WI38 (cell line): ENCODE results near the gene GBX1.

ENCODE experiments used
- H3K4me3 ChIP-seq: 2 replicates; pipeline ENCODE4 v1.5.1; 2011; ENCODE audit warnings: low read depth, mild to moderate bottlenecking, control low read depth, low read length
- CTCF ChIP-seq: IDR thresholded peaks from 2 replicates; pipeline ENCODE4 v1.5.1; 2012; ENCODE audit warnings: low read depth, mild to moderate bottlenecking, control low read depth, low read length

The GBX1 gene

DNA sequence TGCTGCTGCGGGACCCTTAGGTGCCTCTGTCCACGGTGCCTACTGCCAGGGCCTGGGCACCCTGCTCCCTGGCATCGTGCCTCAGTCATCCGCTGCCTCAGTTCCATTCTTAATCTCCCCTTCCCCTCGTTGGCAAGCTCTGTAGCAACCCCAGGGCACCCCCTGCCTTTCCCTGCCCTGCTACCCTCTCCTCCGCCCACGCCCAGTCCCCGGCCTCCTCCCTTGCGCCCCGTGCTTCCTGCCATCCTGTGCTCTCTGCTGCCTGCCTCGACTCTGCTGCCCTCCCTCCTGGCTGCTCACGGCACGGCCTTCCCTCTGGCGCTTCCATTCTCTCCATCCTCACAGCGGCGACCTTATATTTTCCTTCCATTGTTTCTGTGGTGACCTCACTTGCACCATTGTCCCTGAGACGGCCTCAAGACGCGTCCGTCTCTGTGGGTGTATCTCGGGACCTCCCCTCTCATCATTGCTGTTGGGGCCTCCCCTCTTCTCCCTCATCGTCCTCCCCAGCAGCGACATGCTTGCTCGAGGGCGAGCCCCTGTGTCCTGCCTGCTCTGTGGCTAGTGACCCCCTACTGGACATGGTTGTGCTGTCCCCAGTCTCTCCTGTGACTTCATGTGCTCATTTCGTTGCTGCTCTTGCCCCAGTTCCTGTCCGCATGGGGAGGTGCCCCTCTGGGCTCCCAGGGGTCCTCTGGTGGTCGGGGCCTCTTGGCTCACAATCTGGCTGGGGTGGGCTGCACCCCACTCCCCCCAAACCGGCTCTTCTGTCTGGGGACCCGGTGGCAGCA is 45.9 kb downstream of the GBX1 start:
- H3K4me3 ChIP-seq, result no peak overlapping the region
- TF ChIP-seq CTCF, result no peak

DNA sequence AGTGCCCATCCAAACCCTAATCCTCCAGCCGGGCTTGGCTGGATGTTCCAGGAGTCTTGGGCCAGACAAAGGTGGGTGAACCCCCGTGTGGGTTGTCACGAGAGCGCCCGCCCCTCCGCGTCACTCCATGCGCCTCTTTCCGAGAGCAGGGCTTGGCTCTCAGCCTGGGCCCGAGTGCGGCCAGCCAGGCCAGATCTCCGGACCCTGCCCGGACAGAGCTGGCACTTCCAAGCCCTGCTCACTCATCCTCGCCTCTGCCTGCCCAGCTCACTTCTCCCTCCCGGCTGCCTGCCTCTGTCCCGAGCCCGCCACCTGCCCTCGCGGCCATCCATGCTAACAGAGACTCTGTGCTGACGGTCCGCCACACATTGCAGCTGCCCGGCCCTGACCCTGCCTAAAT is 46.6 kb downstream of the GBX1 start:
- TF ChIP-seq CTCF, result no peak
- H3K4me3 ChIP-seq, result no peak overlapping the region

DNA sequence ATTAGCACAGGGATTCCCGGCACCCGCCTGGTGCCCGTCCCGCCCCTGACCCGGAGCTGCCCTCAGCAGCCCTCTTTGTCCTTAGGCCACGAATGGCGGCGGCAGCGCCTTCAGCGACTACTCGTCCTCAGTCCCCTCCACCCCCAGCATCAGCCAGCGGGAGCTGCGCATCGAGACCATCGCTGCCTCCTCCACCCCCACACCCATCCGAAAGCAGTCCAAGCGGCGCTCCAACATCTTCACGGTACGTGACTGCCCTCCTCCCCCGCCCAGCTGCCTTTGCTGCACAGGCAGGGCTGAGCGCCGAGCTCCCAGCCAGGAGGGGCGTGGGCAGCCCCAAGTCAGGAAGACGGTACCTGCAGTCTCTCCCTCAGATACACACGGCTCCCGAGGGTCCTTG is 47.6 kb downstream of the GBX1 start:
- no peak for TF ChIP-seq CTCF
- H3K4me3 ChIP-seq, result no peak overlapping the region

DNA sequence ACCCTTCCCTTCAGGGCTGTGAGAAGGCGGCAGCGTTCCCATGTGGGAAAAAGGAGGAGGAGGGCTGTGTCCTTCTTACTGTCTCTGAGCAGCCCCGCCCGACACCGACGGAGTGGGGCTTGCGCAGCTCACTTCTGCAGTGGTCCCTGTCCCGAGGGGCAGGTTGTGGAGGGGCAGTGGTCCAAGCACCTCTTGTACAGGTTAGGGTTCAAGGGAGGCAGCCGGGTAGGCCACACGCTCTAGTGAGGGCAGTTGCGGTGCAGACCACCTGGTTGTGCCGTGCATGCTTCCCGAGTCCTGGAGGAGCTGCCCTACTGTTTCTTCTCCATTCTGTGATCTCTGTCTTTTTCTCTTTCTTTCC is 48.5 kb downstream of the GBX1 start:
- no peak for TF ChIP-seq CTCF
- no peak overlapping the region for H3K4me3 ChIP-seq

DNA sequence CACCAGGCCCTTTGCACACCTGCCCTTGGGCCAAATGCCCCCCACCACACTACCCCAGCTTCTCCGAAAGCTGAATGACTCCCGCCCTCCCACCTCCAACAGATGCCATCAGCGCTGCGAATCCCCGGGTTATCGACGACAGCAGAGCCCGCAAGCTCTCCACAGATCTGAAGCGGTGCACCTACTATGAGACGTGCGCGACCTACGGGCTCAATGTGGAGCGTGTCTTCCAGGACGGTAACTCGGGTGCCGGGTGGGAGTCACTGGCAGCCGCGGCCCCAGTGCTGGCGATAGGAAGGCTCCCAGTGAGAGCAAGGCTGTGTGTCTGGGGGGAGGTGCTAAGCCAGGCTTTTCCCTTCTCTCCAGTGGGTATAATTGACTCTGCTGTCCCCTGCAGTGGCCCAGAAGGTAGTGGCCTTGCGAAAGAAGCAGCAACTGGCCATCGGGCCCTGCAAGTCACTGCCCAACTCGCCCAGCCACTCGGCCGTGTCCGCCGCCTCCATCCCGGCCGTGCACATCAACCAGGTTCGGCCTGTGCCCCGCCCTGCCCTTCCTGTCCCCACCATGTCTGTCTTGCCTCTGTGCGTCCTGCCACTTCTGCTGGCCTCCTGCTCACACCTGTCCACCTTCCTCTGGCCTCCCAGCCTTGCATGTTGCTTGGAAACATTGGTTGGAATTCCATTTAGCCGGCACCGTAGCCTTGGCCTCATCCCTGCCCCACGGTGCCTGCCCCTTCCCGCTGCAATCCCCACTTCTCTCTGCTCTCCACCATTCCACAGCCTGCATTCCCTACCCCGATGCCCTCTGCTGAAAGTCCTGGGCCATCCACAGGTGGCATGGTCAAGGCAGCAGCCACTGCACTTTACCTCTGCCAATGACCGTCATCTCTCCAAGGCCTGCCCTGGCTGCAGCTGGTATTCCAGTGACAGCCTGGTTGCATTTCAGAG is 49.1 kb downstream of the GBX1 start:
- no peak for TF ChIP-seq CTCF
- no peak overlapping the region for H3K4me3 ChIP-seq

DNA sequence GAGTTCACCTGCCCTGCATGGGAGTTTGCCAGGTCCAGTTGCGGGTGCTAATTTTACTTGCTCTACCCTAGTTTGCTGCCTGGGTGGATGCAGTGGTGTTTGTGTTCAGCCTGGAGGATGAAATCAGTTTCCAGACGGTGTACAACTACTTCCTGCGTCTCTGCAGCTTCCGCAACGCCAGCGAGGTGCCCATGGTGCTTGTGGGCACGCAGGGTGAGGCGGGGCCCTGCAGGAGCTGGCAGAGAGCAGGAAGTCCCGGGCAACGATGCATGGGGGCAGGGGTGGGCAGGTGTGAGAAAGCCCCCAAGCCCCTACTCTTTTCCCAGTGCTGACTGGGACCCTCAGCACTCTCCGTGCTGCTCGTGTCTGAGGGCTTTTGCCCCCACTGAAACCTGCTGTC is 49.9 kb downstream of the GBX1 start:
- TF ChIP-seq CTCF, result no peak
- no peak overlapping the region for H3K4me3 ChIP-seq
